ENCODE results near the gene ERLIN1. TPM values are rescaled to one million over a fixed set of nuclear protein-coding genes. Genes with fewer than 3 reads are reported as not detected.

The ERLIN1 gene
- total RNA-seq, 1 experiment from 2014 or later = 23.5 TPM

DNA sequence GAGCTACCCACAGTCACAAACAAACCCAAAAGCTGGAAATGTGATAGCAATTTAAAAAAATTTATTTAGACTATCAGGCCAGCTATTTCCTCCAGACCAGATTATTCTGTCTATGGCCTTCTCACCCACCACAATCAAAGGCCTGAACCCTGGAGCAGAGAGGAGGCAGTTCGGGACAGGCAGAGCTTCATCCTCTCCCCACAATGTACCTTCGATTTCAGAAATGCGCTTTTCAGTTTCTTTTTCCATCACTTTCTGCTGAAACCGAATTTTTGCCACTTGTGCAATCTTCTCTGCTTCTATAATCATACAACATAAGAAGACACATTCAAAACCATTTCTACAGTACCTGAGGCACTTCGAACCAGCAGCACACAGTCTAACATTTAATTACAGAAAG is 29.9 kb downstream of the ERLIN1 start (continued):
- TF ChIP-seq FOXP4 (CRISPR knock-in tag; IDR thresholded peaks at IDR 0.05) = no peak
- no peak for TF ChIP-seq OVOL2 (CRISPR knock-in tag; IDR thresholded peaks at IDR 0.05; ENCODE audit: borderline replicate concordance)
- TF ChIP-seq MXD4 (CRISPR knock-in tag; IDR thresholded peaks at IDR 0.05; ENCODE audit: borderline replicate concordance) = no peak
- TF ChIP-seq, protein P1, sequence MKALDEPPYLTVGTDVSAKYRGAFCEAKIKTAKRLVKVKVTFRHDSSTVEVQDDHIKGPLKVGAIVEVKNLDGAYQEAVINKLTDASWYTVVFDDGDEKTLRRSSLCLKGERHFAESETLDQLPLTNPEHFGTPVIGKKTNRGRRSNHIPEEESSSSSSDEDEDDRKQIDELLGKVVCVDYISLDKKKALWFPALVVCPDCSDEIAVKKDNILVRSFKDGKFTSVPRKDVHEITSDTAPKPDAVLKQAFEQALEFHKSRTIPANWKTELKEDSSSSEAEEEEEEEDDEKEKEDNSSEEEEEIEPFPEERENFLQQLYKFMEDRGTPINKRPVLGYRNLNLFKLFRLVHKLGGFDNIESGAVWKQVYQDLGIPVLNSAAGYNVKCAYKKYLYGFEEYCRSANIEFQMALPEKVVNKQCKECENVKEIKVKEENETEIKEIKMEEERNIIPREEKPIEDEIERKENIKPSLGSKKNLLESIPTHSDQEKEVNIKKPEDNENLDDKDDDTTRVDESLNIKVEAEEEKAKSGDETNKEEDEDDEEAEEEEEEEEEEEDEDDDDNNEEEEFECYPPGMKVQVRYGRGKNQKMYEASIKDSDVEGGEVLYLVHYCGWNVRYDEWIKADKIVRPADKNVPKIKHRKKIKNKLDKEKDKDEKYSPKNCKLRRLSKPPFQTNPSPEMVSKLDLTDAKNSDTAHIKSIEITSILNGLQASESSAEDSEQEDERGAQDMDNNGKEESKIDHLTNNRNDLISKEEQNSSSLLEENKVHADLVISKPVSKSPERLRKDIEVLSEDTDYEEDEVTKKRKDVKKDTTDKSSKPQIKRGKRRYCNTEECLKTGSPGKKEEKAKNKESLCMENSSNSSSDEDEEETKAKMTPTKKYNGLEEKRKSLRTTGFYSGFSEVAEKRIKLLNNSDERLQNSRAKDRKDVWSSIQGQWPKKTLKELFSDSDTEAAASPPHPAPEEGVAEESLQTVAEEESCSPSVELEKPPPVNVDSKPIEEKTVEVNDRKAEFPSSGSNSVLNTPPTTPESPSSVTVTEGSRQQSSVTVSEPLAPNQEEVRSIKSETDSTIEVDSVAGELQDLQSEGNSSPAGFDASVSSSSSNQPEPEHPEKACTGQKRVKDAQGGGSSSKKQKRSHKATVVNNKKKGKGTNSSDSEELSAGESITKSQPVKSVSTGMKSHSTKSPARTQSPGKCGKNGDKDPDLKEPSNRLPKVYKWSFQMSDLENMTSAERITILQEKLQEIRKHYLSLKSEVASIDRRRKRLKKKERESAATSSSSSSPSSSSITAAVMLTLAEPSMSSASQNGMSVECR (CRISPR knock-in tag; IDR thresholded peaks at IDR 0.05; ENCODE audit: borderline replicate concordance) = no peak

GRCh38 chr10:100154666-100155065 is 31.2 kb downstream of the ERLIN1 start:
- ChIA-PET POLR2A (no interaction called here), CTCF (no interaction called here)
- TF ChIP-seq ZNF532 (CRISPR knock-in tag; IDR thresholded peaks at IDR 0.05; ENCODE audit: borderline replicate concordance) (no peak), SMAD3 (CRISPR knock-in tag; IDR thresholded peaks at IDR 0.05; ENCODE audit: borderline replicate concordance) (no peak), OVOL2 (CRISPR knock-in tag; IDR thresholded peaks at IDR 0.05; ENCODE audit: borderline replicate concordance) (no peak), ZNF512 (CRISPR knock-in tag; IDR thresholded peaks at IDR 0.05; ENCODE audit: borderline replicate concordance) (no peak), ZNF232 (CRISPR knock-in tag; IDR thresholded peaks at IDR 0.05) (no peak), E2F5 (CRISPR knock-in tag; IDR thresholded peaks at IDR 0.05) (no peak), GRHL2 (CRISPR knock-in tag; IDR thresholded peaks at IDR 0.05; ENCODE audit: insufficient replicate concordance, severe bottlenecking) (no peak)
- TF ChIP-seq, protein P2, sequence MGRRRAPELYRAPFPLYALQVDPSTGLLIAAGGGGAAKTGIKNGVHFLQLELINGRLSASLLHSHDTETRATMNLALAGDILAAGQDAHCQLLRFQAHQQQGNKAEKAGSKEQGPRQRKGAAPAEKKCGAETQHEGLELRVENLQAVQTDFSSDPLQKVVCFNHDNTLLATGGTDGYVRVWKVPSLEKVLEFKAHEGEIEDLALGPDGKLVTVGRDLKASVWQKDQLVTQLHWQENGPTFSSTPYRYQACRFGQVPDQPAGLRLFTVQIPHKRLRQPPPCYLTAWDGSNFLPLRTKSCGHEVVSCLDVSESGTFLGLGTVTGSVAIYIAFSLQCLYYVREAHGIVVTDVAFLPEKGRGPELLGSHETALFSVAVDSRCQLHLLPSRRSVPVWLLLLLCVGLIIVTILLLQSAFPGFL (CRISPR knock-in tag; IDR thresholded peaks at IDR 0.05; ENCODE audit: borderline replicate concordance) = no peak
- TF ChIP-seq, protein P3, sequence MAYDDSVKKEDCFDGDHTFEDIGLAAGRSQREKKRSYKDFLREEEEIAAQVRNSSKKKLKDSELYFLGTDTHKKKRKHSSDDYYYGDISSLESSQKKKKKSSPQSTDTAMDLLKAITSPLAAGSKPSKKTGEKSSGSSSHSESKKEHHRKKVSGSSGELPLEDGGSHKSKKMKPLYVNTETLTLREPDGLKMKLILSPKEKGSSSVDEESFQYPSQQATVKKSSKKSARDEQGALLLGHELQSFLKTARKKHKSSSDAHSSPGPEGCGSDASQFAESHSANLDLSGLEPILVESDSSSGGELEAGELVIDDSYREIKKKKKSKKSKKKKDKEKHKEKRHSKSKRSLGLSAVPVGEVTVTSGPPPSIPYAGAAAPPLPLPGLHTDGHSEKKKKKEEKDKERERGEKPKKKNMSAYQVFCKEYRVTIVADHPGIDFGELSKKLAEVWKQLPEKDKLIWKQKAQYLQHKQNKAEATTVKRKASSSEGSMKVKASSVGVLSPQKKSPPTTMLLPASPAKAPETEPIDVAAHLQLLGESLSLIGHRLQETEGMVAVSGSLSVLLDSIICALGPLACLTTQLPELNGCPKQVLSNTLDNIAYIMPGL (CRISPR knock-in tag; IDR thresholded peaks at IDR 0.05) = no peak
- TF ChIP-seq, protein P4, sequence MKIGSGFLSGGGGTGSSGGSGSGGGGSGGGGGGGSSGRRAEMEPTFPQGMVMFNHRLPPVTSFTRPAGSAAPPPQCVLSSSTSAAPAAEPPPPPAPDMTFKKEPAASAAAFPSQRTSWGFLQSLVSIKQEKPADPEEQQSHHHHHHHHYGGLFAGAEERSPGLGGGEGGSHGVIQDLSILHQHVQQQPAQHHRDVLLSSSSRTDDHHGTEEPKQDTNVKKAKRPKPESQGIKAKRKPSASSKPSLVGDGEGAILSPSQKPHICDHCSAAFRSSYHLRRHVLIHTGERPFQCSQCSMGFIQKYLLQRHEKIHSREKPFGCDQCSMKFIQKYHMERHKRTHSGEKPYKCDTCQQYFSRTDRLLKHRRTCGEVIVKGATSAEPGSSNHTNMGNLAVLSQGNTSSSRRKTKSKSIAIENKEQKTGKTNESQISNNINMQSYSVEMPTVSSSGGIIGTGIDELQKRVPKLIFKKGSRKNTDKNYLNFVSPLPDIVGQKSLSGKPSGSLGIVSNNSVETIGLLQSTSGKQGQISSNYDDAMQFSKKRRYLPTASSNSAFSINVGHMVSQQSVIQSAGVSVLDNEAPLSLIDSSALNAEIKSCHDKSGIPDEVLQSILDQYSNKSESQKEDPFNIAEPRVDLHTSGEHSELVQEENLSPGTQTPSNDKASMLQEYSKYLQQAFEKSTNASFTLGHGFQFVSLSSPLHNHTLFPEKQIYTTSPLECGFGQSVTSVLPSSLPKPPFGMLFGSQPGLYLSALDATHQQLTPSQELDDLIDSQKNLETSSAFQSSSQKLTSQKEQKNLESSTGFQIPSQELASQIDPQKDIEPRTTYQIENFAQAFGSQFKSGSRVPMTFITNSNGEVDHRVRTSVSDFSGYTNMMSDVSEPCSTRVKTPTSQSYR (CRISPR knock-in tag; IDR thresholded peaks at IDR 0.05) = no peak
- H3K4me1 Mint-ChIP-seq = peaks cover 2% of the 10 kb centered on the region
- no peaks in the 10 kb centered on the region for H3K27me3 Mint-ChIP-seq (ENCODE audit: low read depth)
- ATAC-seq (no peak), DNase-seq (ENCODE audit: low spot score) (no peak)
- H3K27ac Mint-ChIP-seq = no peak overlapping the region
- no peak overlapping the region for H3K4me3 Mint-ChIP-seq
- H3K36me3 Mint-ChIP-seq = peaks cover 40% of the 10 kb centered on the region
- H3K9me3 Mint-ChIP-seq = no peaks in the 10 kb centered on the region

Measured in WTC11 (cell line).